GM19025 (cell line): ENCODE results near the gene GTF2F1.
A peak's percentile ranks its signal among the peaks of the same experiment; 100 is the strongest.
"Not testable (repeated sequence)": the region's sequence is repeated elsewhere in the genome, so short reads cannot be mapped to it uniquely, and the experiment has no call there.

Experiments
- ATAC-seq: cut with Tn5 transposase; IDR thresholded peaks from one replicate; pipeline ENCODE4 v1.9.1; 2021; ENCODE audit warnings: mild to moderate bottlenecking, low read depth, moderate library complexity; ENCODE audit not compliant: unreplicated experiment

Gene GTF2F1

GRCh38 chr19:6393074-6393982 is at the start of gene GTF2F1:
TSS of gene GTF2F1 (minus strand) at chr19:6393164. CDS start at chr19:6392995, 169 bp downstream.
- ATAC-seq = peak; percentile 79

- no peak for ATAC-seq
Observed at GRCh38 chr19:6442087-6442688, 49.2 kb upstream of the GTF2F1 start.

GRCh38 chr19:6440905-6441304 is 47.9 kb upstream of the GTF2F1 start:
- no peak for ATAC-seq

GRCh38 chr19:6439743-6440142 is 46.8 kb upstream of the GTF2F1 start:
- ATAC-seq = no peak

- no peak for ATAC-seq
Observed at GRCh38 chr19:6433663-6434062, 40.7 kb upstream of the GTF2F1 start, which contains the start of gene SLC25A41. TSS of gene SLC25A41 (minus strand) at chr19:6433763. CDS start at chr19:6433693, 70 bp downstream.

GRCh38 chr19:6433165-6433564 is 40.2 kb upstream of the GTF2F1 start:
- ATAC-seq = no peak

- ATAC-seq = no peak
Observed at GRCh38 chr19:6431891-6432290, 38.9 kb upstream of the GTF2F1 start.

GRCh38 chr19:6429419-6430221 is 36.7 kb upstream of the GTF2F1 start:
- no peak for ATAC-seq

GRCh38 chr19:6428692-6429418 is 35.9 kb upstream of the GTF2F1 start:
- not testable (repeated sequence) for ATAC-seq

GRCh38 chr19:6427131-6427530 is 34.2 kb upstream of the GTF2F1 start:
- no peak for ATAC-seq

GRCh38 chr19:6425732-6426620 is 33.0 kb upstream of the GTF2F1 start:
- no peak for ATAC-seq

GRCh38 chr19:6424939-6425731 is 32.2 kb upstream of the GTF2F1 start:
- ATAC-seq = peak; percentile 87

- ATAC-seq = no peak
Observed at GRCh38 chr19:6424195-6424938, 31.4 kb upstream of the GTF2F1 start, which contains the start of gene KHSRP. TSS of gene KHSRP (minus strand) at chr19:6424811. CDS start at chr19:6424701, 110 bp downstream.

- ATAC-seq = no peak
Observed at GRCh38 chr19:6423499-6424194, 30.7 kb upstream of the GTF2F1 start.

GRCh38 chr19:6421075-6422014 is 28.4 kb upstream of the GTF2F1 start:
- ATAC-seq = no peak

- ATAC-seq = no peak
Observed at GRCh38 chr19:6418562-6418932, 25.6 kb upstream of the GTF2F1 start.
